Panc1 (cell line): ENCODE results near the gene PARD3. TPM values are rescaled to one million over a fixed set of nuclear protein-coding genes. Genes with fewer than 3 reads are reported as not detected.
A peak's percentile ranks its signal among the peaks of the same experiment; 100 is the strongest.

Experiments
- ATAC-seq: fragments of 200-7000 bp; cut with Tn5 transposase; 2 replicates; pipeline ENCODE4 v1.9.1; 2020; ENCODE audit warnings: mild to moderate bottlenecking, moderate library complexity
- BruUV-seq: library from RNA; stranded (reverse); fragments of 400-500 nt; replicated peaks from 2 replicates; lab custom pipeline; 2021; lab: Mats Ljungman, UMichigan
- CTCF ChIA-PET: fragments of 300-600 bp; sonication (Branson Sonifier 250); formaldehyde crosslinking; loops from one replicate; lab custom pipeline; 2022; ENCODE audit warnings: antibody characterized with exemption; lab: Charles Lee
- POLR2A ChIA-PET: fragments of 300-600 bp; sonication (Branson Sonifier 250); formaldehyde crosslinking; loops from one replicate; lab custom pipeline; 2022; ENCODE audit warnings: antibody characterized with exemption; lab: Charles Lee
- DNase-seq: peaks from one replicate; pipeline ENCODE4 v3.0.0-alpha.2; 2010; ENCODE audit warnings: low read depth, low spot score
- H3K27ac ChIP-seq: 2 replicates; pipeline ENCODE4 v1.5.1; 2011; ENCODE audit warnings: mild to moderate bottlenecking, low read length, inconsistent platforms
- H3K27me3 ChIP-seq: fragments of 200-500 bp; sonication (Bioruptor generic); 2 replicates; pipeline ENCODE4 v1.6.0; 2014; ENCODE audit warnings: low read length, inconsistent platforms; ENCODE audit not compliant: control insufficient read depth, insufficient read depth
- H3K36me3 ChIP-seq: fragments of 200-500 bp; sonication (Bioruptor generic); 2 replicates; pipeline ENCODE4 v1.5.1; 2014; ENCODE audit warnings: inconsistent platforms, mild to moderate bottlenecking, low read length, moderate library complexity; ENCODE audit not compliant: control insufficient read depth, insufficient read depth
- H3K4me1 ChIP-seq: 2 replicates; pipeline ENCODE4 v1.5.1; 2011; ENCODE audit warnings: inconsistent platforms, mild to moderate bottlenecking, low read length, moderate library complexity; ENCODE audit not compliant: control insufficient read depth, insufficient read depth
- H3K4me3 ChIP-seq, 2 experiments: 2 replicates each; pipeline ENCODE4 v1.5.1; 2011 to 2012; ENCODE audit warnings: low read depth in 2 of 2, low read length in 2 of 2, mild to moderate bottlenecking in 2 of 2, inconsistent platforms in 1 of 2, moderate library complexity in 1 of 2
- H3K9me3 ChIP-seq: fragments of 200-500 bp; sonication (Bioruptor generic); 2 replicates; pipeline ENCODE4 v1.5.1; 2014; ENCODE audit warnings: low read depth, mild to moderate bottlenecking, inconsistent platforms, low read length, moderate library complexity; ENCODE audit not compliant: control insufficient read depth, insufficient read depth
- POLR2AphosphoS5 ChIP-seq: IDR thresholded peaks from 2 replicates; pipeline ENCODE4 v1.6.1; 2012; ENCODE audit warnings: mild to moderate bottlenecking, low read depth, low read length, moderate library complexity
- REST ChIP-seq, 2 experiments: IDR thresholded peaks; 2 replicates each; pipeline ENCODE4 v1.6.1; 2011 to 2012; ENCODE audit warnings: low read depth in 2 of 2, control low read depth in 1 of 2, low read length in 1 of 2, mild to moderate bottlenecking in 1 of 2, moderate library complexity in 1 of 2; ENCODE audit not compliant: insufficient read depth in 1 of 2
- SIN3A ChIP-seq: IDR thresholded peaks from 2 replicates; pipeline ENCODE4 v1.6.1; 2012; ENCODE audit warnings: low read depth, mild to moderate bottlenecking, low read length, moderate library complexity, borderline replicate concordance; ENCODE audit not compliant: insufficient read depth
- TCF7L2 ChIP-seq: IDR thresholded peaks from 2 replicates; pipeline ENCODE4 v1.6.1; 2011; ENCODE audit warnings: mild to moderate bottlenecking, low read depth, low read length, inconsistent platforms
- in situ Hi-C: cut with HindIII; loops from 2 replicates; pipeline ENCODE4 v1.10.0; 2016; ENCODE audit warnings: low sequenced_read_pairs, low pct_unique_long_range_greater_than_20kb
- intact Hi-C: fragments of 100-400 bp; cut with micrococcal nuclease; formaldehyde crosslinking; loops from one replicate; pipeline ENCODE4 v1.10.0; 2022; ENCODE audit not compliant: unreplicated experiment
- total RNA-seq: library from RNA; stranded (reverse); gene quantifications from one replicate; pipeline ENCODE4 v1.2.1, GENCODE V29; 2021; ENCODE audit not compliant: unreplicated experiment
- TF ChIP-seq, protein P1 (sequence below): fragments of 450-650 bp; IDR thresholded peaks from 2 replicates; pipeline ENCODE4 v1.5.1; 2017; ENCODE audit warnings: mild to moderate bottlenecking

The PARD3 gene
- total RNA-seq, 1 experiment from 2014 or later, result 29.8 TPM

DNA sequence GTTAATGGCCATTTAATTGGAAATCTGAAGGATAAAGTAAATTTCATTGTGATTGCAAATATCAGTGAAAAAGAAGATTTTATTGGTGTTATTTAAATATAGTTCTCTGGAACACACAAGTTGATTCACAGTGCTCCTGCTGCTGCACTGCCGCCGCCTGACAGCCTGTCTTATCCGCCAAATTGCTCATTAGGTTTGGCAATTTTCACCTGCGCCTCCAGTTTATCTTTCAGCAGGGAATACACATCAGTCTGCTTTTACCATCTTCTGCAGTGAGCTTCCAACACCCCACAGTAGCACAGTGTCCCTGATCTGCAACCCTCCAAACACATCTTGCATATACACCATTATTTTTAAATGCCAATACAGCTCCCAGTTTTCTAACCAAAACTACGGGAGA lies 308.3 kb downstream of the PARD3 start:
- Histone ChIP-seq H3K4me1 (peaks cover 23% of the 10 kb centered on the region), H3K4me3 (no peak overlapping the region), H3K27me3 (no peaks in the 10 kb centered on the region), H3K9me3 (no peaks in the 10 kb centered on the region), H3K36me3 (no peaks in the 10 kb centered on the region), H3K27ac (peak overlapping the region; percentile 34)
- BruUV-seq, result no TSS peak
- intact Hi-C loops (no loop called here), in situ Hi-C loops (no loop called here)
- TF ChIP-seq SIN3A, result no peak
- TF ChIP-seq, protein P1, sequence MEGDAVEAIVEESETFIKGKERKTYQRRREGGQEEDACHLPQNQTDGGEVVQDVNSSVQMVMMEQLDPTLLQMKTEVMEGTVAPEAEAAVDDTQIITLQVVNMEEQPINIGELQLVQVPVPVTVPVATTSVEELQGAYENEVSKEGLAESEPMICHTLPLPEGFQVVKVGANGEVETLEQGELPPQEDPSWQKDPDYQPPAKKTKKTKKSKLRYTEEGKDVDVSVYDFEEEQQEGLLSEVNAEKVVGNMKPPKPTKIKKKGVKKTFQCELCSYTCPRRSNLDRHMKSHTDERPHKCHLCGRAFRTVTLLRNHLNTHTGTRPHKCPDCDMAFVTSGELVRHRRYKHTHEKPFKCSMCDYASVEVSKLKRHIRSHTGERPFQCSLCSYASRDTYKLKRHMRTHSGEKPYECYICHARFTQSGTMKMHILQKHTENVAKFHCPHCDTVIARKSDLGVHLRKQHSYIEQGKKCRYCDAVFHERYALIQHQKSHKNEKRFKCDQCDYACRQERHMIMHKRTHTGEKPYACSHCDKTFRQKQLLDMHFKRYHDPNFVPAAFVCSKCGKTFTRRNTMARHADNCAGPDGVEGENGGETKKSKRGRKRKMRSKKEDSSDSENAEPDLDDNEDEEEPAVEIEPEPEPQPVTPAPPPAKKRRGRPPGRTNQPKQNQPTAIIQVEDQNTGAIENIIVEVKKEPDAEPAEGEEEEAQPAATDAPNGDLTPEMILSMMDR, result no peak
- TF ChIP-seq TCF7L2, result no peak
- no peak for TF ChIP-seq POLR2AphosphoS5
- TF ChIP-seq REST (IDR thresholded peaks at IDR 0.05; ENCODE audit: insufficient read depth in 1 of 2, low read depth in 2 of 2, low read length in 1 of 2), result no peak
- DNase-seq (no peak), ATAC-seq (no peak)
- ChIA-PET CTCF (no interaction called here), POLR2A (no interaction called here)

- H3K4me1 ChIP-seq, result peaks cover 23% of the 10 kb centered on the region
Observed at GRCh38 chr10:34505338-34505737, 309.8 kb downstream of the PARD3 start.

More at GRCh38 chr10:34505338-34505737, 309.8 kb downstream of the PARD3 start:
- POLR2A ChIA-PET, result no interaction called here
- no TSS peak for BruUV-seq
- Histone ChIP-seq H3K9me3 (no peaks in the 10 kb centered on the region), H3K27me3 (no peaks in the 10 kb centered on the region), H3K36me3 (no peaks in the 10 kb centered on the region), H3K27ac (peak overlapping the region; percentile 82), H3K4me3 (no peak overlapping the region)
- in situ Hi-C loops (no loop called here), intact Hi-C loops (no loop called here)
- ATAC-seq (no peak), DNase-seq (no peak)
- TF ChIP-seq TCF7L2 (no peak), POLR2AphosphoS5 (no peak), SIN3A (no peak), REST (IDR thresholded peaks at IDR 0.05; ENCODE audit: insufficient read depth in 1 of 2, low read depth in 2 of 2, low read length in 1 of 2) (no peak)
- TF ChIP-seq, protein P1, result no peak
- CTCF ChIA-PET, result no interaction called here
